NCI-H146 (cell line): ENCODE results near the gene RIBC2.

Experiments used
- DNase-seq: peaks from one replicate; lab custom pipeline; 2025; lab: John Stamatoyannopoulos, UW

The RIBC2 gene

DNA sequence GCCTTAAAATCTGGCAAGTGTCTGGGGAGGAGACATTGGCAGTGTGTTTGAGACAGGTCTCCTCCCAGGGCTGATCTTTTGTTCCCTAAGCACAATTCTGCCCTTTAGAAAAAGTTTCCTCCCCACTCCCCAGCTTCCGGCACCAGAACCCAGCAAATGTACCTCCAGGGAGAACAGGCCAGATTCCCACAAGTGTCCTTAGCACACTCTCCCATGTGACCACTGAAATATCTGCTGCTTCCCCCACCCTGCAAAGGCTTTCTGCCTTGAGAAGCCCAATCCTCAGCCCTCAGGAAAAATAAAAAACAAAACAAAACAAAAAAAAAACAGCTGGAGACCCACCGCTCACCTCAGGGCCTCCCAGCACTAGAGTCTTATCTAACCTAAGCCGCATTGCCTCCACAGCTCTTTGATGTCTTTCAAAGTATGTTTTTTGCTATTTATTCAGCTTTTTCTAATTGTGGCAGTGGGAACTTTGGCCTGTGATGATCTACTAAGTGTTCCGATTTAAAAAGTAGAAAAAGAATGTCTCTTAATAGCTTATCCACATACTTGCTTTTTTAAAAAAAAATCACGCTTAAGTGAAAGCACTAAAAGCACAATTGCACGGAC is 60.2 kb downstream of the RIBC2 start:
- DNase-seq, result no peak

- no peak for DNase-seq
Measured at GRCh38 chr22:45475063-45475747, 61.7 kb downstream of the RIBC2 start.

DNA sequence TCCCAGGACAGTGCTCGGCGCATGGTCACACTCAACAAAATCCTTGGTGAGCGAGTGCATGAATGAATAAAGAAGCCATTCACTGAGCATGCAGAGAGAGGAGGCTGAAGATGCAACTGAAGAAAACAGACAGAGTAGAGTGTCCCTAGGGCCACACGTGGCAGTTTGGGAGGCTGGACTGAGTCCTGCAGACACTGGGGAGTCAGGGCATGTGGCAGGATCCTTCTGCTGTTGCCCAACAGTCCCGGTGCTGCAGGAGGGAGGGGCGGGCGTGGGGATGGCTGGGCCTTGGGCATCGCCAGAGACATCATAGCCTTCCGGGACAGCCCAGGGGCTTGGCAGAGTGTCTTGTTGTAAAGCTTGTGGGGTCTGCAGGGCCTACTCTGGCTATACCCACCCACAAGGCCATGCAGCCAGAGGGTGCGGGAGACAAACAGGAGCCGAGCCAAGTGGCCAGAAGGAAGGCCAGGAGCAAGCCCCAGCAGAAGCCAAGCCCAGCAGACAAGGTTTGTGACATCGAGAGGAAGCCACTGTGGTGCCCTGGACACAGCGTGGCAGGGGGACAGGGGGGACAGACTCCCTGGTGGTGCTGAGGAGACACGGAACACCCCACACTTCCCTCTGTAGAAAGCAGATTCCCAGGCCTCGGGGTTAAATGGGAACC is 62.5 kb downstream of the RIBC2 start:
- no peak for DNase-seq

DNA sequence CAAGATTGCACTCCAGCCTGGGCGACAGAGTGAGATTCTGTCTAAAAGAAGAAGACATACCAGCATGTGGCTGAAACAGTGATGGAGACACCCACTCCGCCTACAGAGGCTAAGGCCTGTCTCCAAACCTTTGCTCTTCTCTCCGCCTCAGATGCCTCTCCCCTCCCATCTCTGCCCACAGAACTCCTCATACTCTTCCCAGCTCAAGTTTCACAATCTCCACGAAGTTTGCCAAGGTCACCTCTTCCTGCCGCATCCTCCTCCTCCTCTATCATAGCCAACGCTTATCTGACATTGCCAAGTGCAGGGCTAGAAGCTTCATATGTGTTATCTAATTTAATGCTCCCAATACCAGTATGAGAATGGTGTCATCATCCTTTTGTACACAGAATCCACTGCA is 63.3 kb downstream of the RIBC2 start:
- DNase-seq, result no peak

DNA sequence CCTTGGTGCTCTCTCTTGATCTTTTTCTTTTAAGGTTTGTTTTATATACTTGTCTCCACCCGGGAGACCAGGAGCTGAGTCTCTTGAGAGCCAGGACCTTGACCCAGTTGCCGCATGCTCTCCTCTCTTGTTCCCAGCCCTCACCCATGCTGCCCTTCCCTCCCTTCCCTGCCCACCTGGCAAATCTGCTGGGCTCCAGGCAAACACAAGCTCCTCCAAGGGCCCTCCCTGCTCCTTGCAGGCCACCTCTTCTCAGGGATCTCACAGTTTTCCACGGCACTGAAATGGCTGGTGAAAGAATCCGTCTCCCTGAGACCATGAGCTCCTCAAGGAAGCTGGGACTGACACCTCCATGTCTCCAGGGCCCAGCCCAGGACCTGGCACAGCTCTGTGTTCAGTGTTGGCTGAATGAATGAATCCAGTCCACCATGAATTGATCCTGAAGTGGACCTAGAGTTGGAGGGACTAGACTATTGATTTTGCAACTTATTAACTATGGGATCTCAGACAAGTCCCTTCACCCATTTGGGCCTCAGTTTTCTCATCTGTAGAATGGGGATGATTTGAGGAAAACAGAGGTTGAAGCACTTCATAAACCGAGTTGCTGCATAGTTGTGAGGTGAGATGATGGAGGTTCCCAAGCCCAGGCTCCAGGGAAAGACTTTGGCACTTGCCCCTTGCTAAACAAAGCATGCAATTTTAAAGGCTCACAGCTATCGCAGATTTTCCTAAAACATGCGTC is 64.0 kb downstream of the RIBC2 start:
- DNase-seq, result no peak

DNA sequence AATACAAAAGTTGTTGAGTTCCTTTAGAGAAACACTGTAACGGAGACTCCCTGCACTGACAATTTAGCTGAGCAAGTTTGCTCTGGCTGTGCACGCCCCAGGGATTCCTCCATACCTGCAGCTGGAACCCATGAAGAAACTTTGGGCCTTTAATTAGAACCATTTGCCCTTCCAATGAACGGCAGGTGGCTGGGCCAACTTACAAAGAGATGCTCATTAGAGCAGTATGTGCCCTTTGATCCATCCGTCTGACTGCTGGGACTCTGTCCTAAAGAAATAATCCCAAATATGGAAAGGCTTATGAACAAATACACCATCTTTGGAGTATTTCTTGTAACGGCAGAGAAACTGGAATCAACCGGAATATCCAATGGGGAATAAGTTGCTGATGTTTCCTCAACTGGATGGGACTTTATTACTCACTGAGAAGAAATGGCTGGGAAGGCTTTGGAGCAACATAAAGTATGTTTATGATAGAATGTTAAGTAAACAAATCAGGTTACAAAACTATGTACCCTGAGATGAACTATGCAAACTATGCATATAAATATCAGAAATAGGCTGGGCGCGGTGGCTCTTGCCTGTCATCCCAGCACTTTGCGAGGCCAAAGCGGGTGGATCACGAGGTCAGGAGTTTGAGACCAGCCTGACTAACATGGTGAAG is 64.7 kb downstream of the RIBC2 start:
- DNase-seq, result peak; percentile 74

DNA sequence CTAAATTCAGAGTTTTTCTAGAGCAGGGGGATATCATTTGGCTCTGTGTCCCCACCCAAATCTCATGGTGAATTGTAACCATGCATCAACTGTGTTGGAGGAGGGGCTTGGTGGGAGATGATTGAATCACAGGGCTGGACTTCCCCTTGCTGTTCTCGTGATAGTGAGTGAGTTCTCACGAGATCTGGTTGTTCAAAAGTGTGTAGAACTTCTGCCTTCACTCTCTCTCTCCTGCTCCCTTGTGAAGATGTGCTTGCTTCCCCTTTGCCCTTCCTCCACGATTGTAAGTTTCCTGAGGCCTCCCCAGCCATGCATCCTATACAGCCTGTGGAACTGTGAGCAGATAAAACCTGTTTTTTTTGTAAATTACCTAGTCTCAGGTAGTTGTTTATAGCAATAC is 67.2 kb downstream of the RIBC2 start:
- DNase-seq, result no peak

DNA sequence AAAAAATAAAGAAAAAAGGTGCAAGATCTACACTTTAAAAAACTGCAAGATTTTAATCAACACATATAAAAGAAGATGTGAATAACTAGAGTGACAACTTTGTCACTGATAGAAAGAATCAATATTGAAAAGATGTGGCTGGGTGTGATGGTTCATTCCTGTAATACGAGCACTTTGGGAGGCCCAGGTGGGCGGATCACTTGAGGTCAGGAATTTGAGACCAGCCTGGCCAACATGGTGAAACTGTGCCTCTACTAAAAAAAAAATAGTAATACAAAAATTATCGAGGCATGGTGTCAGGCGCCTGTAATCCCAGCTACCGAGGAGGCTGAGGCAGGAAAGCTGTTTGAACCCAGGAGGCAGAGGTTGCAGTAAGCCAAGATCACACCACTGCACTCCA is 68.2 kb downstream of the RIBC2 start:
- no peak for DNase-seq
